ENCODE measurements around the gene ANO2. TPM values are rescaled to one million over a fixed set of nuclear protein-coding genes. Genes with fewer than 3 reads are reported as not detected.
"Not testable (repeated sequence)": the region's sequence is repeated elsewhere in the genome, so short reads cannot be mapped to it uniquely, and the experiment has no call there.

Gene ANO2
- total RNA-seq, 1 donor from 2014 or later, result 13.6 TPM

DNA sequence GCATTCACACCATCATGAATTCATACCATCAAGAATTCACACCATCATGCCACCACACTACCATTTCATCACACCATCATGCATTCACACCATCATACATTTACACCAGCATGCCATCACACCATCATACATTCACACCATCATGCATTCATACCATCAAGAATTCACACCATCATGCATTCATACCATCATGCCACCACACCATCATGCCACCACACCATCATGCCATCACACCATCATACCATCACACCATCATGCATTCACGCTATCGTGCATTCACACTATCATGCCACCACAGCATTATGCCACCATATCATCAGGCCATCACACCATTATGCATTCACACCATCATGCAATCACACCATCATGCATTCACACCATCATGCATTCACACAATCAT is 79.7 kb downstream of the ANO2 start:
- DNase-seq (ENCODE audit: low spot score), result no peak
- intact Hi-C loops (cut with DNase I), result no loop called here

DNA sequence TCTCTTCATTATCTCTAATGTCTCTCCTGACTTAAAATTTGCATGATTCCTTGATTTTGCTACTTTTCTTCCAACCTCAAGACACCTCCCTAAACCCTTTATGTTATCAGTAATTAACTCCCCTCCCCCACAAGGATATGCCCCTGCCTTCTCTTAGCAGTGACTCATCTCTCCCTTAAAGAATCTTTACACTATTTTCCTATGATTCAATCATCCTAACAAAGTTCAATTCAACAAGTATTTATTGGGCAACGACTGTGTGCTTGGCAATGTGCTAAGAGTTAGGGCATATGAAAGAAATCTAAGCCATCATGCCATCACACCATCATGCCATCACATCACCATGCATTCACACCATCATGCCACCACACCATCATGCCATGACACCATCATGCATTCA is 80.1 kb downstream of the ANO2 start:
- no peak for DNase-seq (ENCODE audit: low spot score)

DNA sequence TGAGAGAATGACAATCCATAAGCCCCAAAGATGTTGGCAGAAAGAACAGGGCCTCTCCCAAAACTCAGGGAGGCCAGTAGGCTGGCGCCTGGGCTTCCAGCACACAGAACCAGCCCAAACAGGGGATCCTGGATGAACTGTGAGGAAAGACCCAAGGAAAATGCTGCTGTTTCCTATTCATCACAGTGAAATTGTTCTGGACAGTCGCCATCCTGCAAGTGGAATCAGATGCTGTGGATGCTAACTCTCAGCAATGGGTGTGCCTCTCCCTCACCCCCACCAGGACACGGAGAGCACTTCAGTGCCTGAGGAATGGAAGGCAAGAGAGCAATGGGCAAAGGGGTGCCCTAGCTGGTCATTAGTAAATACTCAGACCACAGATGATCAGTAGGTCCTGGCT is 80.8 kb downstream of the ANO2 start:
- DNase-seq (ENCODE audit: low spot score), result no peak
- intact Hi-C loops (cut with DNase I), result no loop called here

More for the DNA sequence above, 80.1 kb downstream of the ANO2 start:
- intact Hi-C loops (cut with DNase I), result no loop called here

DNA sequence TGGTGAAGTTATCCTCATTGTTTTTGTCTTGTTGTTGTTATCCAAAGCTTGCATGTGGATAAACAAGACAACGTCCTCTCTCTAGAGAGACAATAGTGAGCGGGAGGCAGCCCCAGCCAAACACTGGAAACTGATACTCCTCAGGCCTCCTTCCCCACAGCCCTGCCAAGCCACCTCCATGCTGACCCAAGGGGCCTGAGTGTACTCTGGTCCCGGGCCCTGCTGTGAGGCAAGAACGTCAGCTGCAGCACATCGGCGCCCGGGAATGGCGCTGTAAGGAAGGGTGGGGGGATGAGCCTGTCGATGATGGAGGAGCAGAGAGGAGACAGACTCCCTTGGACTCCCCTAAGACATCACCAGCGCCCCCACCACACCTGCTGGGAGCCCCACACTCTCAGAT is 83.6 kb downstream of the ANO2 start:
- no peak for DNase-seq (ENCODE audit: low spot score)
- intact Hi-C loops (cut with DNase I), result no loop called here

DNA sequence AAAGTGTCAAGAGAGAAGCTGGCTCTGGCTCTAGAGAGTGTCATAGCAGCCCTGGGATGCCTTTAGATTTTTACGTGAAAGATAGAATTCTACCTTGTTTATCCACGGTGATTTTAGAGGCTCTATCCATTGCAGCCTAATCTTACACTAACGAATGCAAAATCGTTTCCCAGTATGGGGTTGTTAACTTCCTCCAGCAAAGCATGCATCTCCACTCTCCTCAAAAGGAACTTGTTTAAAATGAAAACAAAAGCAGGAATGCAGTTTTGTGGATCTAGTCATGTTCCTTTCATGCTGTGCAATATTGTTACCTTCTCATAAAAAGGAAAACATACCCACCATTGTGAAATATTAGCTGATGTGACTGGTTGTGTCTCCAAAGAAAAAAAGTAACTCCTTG is 88.4 kb downstream of the ANO2 start:
- no peak for DNase-seq (ENCODE audit: low spot score)
- intact Hi-C loops (cut with DNase I), result no loop called here

DNA sequence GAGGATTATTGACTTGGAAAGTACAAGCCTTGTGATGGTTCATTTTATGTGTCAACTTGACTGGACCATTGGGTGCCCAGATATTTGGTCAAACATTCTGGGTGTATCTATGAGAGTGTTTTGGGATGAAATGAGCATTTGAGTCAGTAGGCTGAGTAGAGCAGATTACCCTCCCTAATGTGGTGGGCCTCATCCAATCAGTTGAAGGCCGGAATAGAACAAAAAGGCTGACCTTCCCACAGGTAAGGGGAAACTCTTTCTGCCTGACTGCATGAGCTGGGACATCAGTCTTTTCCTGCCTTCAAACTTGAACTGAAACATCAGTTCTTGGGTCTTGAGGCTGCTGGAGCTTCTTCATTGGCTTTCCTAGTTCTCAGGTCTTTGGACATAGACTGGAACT is 98.1 kb downstream of the ANO2 start:
- no peak for DNase-seq (ENCODE audit: low spot score)
- intact Hi-C loops (cut with DNase I), result no loop called here

DNA sequence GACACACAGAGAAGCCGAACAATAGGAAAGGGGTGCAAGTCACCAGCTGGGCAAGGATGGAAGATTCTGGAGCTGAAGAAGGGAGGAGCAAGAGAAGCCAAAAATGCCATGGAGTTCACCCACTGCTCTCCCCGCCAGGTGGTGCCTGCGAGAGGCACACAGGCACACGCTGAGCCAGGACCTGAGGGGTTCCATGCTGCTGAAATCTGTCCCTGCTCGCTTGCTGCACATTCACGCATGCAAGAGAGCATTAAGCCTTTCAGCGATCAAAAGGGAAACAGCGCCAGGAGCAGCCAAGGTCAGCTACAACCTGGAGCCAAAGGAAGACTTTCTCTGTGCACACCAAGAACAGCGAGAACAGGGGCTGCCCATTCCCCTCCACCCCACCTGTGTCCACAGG is 104.1 kb downstream of the ANO2 start:
- intact Hi-C loops (cut with DNase I), result no loop called here
- DNase-seq (ENCODE audit: low spot score), result no peak

DNA sequence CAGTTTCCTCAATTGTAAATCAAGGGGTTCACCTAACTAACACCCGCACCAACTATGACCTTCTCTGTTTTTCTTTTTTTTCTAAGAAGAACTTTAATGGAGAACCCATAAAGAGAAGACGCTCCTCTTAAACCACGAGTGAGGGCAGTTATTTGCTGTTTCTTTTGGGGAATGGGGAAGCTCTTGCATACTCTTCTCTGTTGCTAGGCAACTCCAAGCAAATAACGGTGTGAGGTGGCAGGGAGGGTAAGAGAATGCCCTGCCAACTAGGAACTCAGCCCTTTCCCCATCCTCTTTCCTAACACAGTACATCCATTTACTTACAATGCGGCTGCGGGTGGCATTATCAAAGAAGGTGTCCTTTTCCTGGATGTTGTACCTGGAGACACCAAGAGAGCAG is 114.9 kb downstream of the ANO2 start:
- intact Hi-C loops (cut with DNase I), result no loop called here
- no peak for DNase-seq (ENCODE audit: low spot score)

DNA sequence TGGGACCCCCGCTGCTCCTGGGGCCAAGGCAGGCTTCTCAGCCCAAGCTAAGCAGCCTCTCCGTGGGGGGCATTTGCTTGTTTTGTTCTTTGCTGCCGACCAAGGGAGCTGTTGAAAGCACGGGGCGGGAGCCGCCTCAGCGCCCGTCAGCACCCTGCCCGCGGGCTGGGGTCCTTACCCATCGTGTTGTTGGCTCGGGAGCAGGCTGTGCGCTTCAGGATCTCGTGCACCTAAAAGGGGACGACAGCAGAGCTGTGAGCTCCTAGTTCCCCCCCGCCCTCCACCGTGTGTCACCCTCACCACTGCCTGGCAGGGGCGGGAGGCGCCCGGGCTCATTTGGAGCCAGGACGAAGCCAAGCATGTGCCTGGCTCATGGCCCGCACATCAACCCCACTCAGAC is 117.5 kb downstream of the ANO2 start:
- DNase-seq (ENCODE audit: low spot score), result no peak
- intact Hi-C loops (cut with DNase I), result no loop called here

DNA sequence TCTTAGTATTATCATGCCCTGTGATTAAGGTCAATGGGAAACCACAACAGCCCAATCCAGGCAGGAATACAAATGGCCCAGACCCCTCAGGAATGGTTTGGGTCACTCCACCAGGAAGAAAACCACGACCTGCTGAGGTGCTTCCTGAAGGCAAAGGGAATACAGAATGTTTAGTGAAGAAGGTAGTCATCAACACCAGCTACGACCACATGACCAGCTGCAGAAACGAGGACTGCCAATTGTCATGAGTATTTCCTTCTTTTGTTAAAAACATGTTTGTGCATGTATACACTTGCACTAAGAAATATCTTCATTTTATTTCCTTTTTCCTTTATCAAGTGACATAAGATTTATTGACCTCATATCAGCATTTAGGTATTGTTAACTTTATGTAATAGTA is 119.3 kb downstream of the ANO2 start:
- DNase-seq (ENCODE audit: low spot score); intact Hi-C loops (cut with DNase I): not testable (repeated sequence)

DNA sequence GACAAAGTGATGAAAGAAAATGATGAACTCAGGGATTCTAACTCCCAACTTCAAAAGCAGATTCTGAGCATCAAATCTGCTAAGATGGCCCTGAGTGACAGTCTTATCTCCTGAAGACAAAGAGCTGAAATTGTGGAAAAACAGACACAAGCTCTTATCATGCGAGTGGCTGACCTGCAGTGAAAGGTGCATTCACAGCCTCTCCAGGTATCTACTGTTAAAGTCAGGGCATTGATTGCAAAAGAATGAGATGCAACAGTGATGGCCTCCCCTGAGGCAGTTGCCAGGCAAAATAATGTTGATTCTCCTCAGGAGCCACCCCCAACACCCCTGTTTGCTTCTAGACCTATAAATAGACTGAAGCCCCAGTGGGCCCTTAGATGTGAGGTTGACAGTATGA is 126.2 kb downstream of the ANO2 start:
- intact Hi-C loops (cut with DNase I), result not testable (repeated sequence)

DNA sequence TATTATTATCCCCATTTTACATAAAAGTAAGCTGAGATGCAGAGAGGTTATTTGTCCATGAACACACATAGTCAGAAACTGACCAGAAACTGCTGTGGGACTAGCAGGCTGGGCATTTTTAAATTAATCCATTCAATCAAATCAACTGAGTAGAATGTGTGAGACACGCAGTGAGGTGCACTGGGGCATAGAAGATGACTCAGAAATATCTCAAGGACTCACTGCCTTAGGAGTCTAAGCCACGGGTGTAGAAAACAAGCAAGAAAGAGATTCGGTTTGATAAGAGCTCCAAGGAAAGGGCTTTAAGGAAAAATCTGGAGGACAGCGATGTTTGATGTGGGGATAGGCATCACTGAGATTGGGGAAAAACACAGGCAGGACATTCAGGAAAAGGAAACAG is 127.8 kb downstream of the ANO2 start:
- intact Hi-C loops (cut with DNase I), result no loop called here
- DNase-seq (ENCODE audit: low spot score), result no peak

More for the DNA sequence above, 126.2 kb downstream of the ANO2 start:
- not testable (repeated sequence) for DNase-seq (ENCODE audit: low spot score)

DNA sequence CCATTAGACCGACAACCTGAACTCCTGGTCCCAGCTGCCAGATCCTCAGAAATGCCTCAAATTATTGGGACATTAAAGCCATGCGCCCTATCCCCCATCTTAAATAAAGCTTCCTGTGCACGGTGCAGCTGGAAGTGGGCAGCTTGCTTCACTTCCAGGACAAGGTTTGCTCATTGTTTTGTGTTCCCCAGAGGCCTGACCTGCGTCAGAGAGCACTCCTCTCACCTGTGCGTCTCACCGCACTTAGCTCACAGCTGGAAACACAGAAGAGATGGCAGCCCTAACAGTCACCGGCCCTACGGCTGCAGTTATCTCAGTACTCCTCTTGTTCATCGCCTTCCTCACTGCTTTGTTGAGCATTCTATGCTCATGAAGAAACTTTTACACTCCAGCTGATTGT is 135.5 kb downstream of the ANO2 start:
- no peak for DNase-seq (ENCODE audit: low spot score)
- intact Hi-C loops (cut with DNase I), result no loop called here

DNA sequence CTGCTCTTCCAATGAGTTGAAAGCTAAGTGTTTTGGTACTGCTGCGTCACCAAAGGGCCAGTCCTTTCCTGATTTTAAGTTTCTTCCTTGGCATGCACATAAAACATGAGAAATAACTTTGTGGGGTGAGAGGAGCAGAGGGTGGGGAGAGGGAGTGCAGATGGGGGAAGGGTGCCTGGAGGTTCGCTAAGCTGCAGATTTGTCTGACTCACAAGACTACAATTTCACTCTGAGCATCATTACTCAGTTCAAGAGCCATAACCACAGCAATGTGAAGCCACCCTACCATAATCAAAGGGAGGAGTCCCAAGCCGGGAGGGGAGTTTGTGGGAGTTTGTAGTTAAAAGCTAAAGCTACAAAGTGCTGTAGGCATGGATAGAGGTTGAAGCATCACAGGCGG is 136.1 kb downstream of the ANO2 start:
- DNase-seq (ENCODE audit: low spot score), result no peak
- intact Hi-C loops (cut with DNase I), result no loop called here

DNA sequence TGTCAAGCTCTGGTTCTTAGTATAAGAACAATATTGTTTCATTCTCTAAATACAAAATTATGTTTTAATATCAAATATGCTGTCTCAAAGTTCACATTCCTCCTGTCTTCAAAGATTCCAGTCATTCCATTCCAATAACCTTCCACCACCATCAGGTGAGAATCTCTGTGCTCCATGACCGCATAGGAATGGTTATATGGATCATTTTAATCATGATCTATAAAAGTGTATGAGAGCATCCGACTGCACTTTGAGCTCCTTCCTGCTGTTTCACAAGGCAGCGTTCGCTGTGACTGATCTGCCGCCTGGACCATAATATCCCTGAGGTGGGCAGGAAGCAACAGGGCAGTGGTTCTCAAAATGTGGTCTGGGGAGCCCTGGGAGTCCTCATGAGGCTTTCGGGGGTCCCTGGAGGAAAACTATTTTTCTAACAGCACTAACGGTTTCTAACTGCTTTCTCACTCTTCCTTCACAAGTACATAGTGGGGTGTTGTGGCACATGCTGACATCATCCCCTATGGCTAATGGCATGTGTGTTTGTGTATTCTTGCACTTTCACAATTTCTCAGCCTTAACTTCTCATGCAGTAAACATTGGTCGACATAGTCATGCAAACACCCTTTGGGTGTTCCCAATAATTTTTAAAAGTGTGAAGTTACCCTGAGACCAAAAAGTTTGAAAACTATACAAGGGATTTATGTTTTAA is 137.4 kb downstream of the ANO2 start:
- DNase-seq (ENCODE audit: low spot score), result no peak
- intact Hi-C loops (cut with DNase I), result no loop called here

DNA sequence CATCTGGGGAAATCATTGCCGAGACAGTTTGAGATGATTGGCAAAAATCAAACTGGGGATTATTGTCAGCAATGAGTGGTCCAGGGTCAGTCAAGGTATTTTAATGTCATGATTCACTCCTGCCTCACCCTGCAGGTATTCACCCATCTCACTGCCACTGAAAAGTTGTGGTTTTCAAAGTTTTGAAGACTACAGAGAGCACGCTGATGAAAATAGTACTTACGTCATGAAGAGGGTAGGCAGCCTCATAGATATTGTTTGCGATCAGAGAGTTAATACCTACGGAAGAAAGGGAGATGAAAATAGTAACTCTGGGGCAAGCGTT is 138.0 kb downstream of the ANO2 start:
- no peak for DNase-seq (ENCODE audit: low spot score)
- intact Hi-C loops (cut with DNase I), result no loop called here

DNA sequence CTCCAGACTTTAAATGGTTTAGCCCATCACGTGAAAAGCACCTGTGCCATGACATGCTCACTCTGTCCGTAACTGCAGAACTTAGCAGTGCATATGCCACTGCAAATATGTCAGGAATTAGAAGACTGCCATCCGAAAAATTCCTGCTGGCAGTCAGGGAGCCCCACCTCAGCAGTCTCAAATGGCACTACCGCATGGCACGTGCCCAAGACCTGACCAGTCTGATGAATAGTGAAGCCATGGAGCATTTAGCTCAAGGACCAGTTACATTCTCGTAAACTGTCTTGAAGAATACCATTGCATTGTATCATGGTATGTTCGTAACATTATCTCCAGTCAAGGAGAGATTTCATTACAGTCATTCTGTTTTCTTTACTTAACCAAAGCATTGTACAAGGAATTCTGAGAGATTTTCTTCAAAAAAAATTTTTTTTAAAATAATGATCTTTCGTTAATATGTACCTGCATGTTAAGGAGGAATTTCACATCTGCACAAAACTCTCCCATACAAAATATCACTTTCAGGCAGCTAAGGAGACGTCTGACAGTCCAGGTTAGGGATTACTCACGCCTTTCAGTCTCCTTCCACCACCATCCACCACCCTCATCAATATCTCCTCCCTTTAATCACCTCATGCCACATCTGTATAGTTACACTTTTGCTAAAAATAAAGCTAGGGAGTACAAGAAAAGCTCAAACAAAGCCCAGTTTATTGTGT is 138.5 kb downstream of the ANO2 start:
- intact Hi-C loops (cut with DNase I), result no loop called here
- no peak for DNase-seq (ENCODE audit: low spot score)

DNA sequence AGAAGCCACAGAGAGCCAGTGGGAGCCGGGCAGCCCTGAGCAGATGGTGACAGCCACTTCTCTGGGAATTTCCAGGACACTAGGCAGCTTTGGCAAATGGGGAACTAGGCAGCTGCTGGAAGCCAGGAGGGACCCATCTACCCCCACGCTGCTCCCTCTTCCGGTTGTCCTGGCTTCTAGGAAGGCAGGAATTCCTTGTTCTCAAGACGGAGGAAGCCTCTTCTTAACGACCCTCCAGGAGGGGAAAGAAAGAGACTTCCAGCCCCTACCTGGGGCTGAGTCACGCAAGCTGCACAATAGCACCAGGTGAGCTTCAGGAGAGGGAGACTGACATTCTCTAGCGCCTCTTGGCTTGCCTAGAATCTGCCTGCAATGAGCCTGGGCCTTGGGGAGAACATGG is 141.5 kb downstream of the ANO2 start:
- intact Hi-C loops (cut with DNase I), result no loop called here
- DNase-seq (ENCODE audit: low spot score), result no peak

DNA sequence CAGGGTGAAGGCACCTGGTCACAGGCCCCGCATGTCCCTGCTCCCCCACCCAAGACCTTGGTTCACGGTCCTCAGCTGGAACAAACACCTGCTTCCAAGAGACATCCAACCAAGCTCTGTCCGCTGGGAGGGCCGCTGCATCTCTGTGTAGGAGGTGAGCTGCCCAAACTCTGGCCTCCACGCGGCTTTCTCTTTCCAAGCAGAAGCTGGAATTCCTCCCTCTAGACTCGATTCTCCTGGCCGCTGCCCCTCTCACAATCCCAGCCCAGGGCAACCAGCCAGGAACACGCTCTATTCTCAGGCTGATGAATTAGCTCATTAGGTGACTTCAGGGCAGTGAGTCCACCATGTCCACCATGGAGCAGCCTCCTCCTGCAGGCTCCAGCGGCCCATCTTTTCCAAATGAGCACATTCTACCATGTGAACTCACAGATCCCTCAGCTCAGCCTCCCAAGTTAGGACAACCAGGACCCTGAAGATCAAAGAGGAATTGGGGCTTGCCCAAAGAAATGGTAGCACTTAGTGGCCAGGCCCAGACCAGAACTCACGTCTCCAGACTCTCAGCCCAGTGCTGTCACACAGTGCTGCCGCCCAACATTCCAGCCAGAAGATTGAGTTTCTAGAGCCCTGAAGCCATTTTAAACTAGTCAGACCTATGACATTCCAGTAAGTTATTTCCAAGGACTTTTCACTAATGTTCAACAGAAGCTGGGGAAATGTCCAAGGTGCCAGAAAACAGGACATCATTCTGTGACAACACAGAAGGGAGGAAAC is 146.6 kb downstream of the ANO2 start:
- intact Hi-C loops (cut with DNase I), result no loop called here

DNA sequence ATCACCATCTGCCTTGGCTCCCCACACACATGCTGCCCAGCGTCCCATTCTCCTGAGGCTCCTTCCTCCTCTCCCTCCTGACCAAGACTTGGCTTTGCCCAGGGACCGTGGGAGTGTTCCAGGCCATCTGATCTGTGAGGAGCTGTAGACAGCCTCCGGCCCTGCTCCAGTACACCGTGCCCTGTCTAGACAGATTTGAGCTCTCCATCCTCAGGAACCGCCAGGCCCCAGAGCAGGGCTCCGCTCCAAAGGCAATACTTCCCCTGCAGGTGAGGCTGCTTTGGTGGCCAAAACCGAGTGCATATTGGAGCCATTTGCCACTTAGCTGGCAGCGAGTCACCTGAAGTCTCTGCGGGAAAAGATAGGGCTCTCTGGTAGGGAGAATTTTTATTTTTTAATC is 147.4 kb downstream of the ANO2 start:
- DNase-seq (ENCODE audit: low spot score), result no peak
- intact Hi-C loops (cut with DNase I), result no loop called here

More for the DNA sequence above, 146.6 kb downstream of the ANO2 start:
- no peak for DNase-seq (ENCODE audit: low spot score)

DNA sequence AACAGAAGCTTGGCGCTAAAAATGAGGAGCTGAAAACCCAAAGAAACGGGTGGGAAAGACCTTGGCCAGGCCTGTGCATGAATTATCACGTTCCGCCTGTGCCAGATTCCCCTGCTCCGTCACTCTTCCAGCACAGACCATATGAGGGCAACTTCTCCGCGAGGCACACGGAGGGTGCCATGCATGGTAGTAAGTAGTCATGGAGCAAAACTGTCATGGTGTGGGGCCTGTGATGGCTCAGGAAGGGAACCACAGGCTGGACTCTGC is 148.2 kb downstream of the ANO2 start:
- intact Hi-C loops (cut with DNase I), result no loop called here
- DNase-seq (ENCODE audit: low spot score), result no peak

All from cardiac septum (tissue), 1 donor.